ENCODE measurements around the gene PIP5KL1. TPM values are rescaled to one million over a fixed set of nuclear protein-coding genes. Genes with fewer than 3 reads are reported as not detected.

The PIP5KL1 gene
- total RNA-seq, 6 experiments from 2014 or later, result 0.58 to 0.81 (median 0.70) TPM; not detected in 3

- H3K27ac ChIP-seq, result no peak overlapping the region
- 75% methylated on average over 1 of the region's 1 CpG for WGBS (ENCODE audit: insufficient coverage, low coverage, low lambda C conversion rate, missing lambda C conversion rate)
- H3K27me3 ChIP-seq, result no peaks in the 10 kb centered on the region
- H3K4me1 ChIP-seq, result peaks cover 0 to 45% (median 16%) of the 10 kb centered on the region in 4 donors
- H3K36me3 ChIP-seq, result peaks cover 0 to 4% (median 0%) of the 10 kb centered on the region in 4 donors
- ATAC-seq, result no peak
- DNase-seq, result no peak
- no peak overlapping the region for H3K4me3 ChIP-seq
- TF ChIP-seq POLR2A (IDR thresholded peaks at IDR 0.05) (no peak), CTCF (IDR thresholded peaks at IDR 0.05) (no peak)
- intact Hi-C loops (cut with DNase I), result no loop called here
- no peaks in the 10 kb centered on the region for H3K9me3 ChIP-seq
These were observed 22.6 kb upstream of the PIP5KL1 start for GRCh38 chr9:127953154-127953553.

- peaks cover 0 to 22% (median 14%) of the 10 kb centered on the region in 4 donors for H3K4me1 ChIP-seq
- ATAC-seq (no peak), DNase-seq (no peak)
- no peaks in the 10 kb centered on the region for H3K27me3 ChIP-seq
- no peak overlapping the region for H3K4me3 ChIP-seq
- intact Hi-C loops (cut with DNase I), result no loop called here
- H3K36me3 ChIP-seq, result peaks cover 0 to 5% (median 0%) of the 10 kb centered on the region in 4 donors
- TF ChIP-seq CTCF (IDR thresholded peaks at IDR 0.05) (no peak), POLR2A (IDR thresholded peaks at IDR 0.05) (no peak)
- H3K9me3 ChIP-seq, result no peaks in the 10 kb centered on the region
- 67% methylated on average over 7 of the region's 21 CpGs for WGBS (ENCODE audit: insufficient coverage, low coverage, low lambda C conversion rate, missing lambda C conversion rate)
- H3K27ac ChIP-seq, result no peak overlapping the region
These were observed 20.1 kb upstream of the PIP5KL1 start for GRCh38 chr9:127950513-127951289.

- ATAC-seq, result no peak
- TF ChIP-seq POLR2A (IDR thresholded peaks at IDR 0.05), result no peak
- TF ChIP-seq CTCF (IDR thresholded peaks at IDR 0.05), result no peak
- Histone ChIP-seq H3K27ac (no peak overlapping the region), H3K4me3 (no peak overlapping the region), H3K4me1 (peaks cover 0 to 15% (median 10%) of the 10 kb centered on the region in 4 donors), H3K9me3 (no peaks in the 10 kb centered on the region), H3K27me3 (no peaks in the 10 kb centered on the region), H3K36me3 (peaks cover 0 to 12% (median 2%) of the 10 kb centered on the region in 4 donors)
- intact Hi-C loops (cut with DNase I), result no loop called here
- no peak for DNase-seq
- WGBS (ENCODE audit: insufficient coverage, low coverage, low lambda C conversion rate, missing lambda C conversion rate), result 86% methylated on average over 4 of the region's 17 CpGs
These were observed 19.4 kb upstream of the PIP5KL1 start for GRCh38 chr9:127949827-127950512.

GRCh38 chr9:127947841-127948710 lies 17.5 kb upstream of the PIP5KL1 start:
- Histone ChIP-seq H3K9me3 (no peaks in the 10 kb centered on the region), H3K27ac (no peak overlapping the region), H3K27me3 (no peaks in the 10 kb centered on the region), H3K4me3 (no peak overlapping the region), H3K36me3 (peaks cover 0 to 31% (median 9%) of the 10 kb centered on the region in 4 donors), H3K4me1 (peaks cover 0 to 11% (median 7%) of the 10 kb centered on the region in 4 donors)
- no peak for ATAC-seq
- 54% methylated on average over 3 of the region's 17 CpGs for WGBS (ENCODE audit: insufficient coverage, low coverage, low lambda C conversion rate, missing lambda C conversion rate)
- intact Hi-C loops (cut with DNase I), result no loop called here
- TF ChIP-seq CTCF (IDR thresholded peaks at IDR 0.05) (no peak), POLR2A (IDR thresholded peaks at IDR 0.05) (no peak)
- no peak for DNase-seq
